GM18520 (cell line): ENCODE results near the gene DERL3.

Source experiments
- ATAC-seq: cut with Tn5 transposase; IDR thresholded peaks from one replicate; pipeline ENCODE4 v1.9.1; 2021; ENCODE audit not compliant: unreplicated experiment

Gene DERL3

DNA sequence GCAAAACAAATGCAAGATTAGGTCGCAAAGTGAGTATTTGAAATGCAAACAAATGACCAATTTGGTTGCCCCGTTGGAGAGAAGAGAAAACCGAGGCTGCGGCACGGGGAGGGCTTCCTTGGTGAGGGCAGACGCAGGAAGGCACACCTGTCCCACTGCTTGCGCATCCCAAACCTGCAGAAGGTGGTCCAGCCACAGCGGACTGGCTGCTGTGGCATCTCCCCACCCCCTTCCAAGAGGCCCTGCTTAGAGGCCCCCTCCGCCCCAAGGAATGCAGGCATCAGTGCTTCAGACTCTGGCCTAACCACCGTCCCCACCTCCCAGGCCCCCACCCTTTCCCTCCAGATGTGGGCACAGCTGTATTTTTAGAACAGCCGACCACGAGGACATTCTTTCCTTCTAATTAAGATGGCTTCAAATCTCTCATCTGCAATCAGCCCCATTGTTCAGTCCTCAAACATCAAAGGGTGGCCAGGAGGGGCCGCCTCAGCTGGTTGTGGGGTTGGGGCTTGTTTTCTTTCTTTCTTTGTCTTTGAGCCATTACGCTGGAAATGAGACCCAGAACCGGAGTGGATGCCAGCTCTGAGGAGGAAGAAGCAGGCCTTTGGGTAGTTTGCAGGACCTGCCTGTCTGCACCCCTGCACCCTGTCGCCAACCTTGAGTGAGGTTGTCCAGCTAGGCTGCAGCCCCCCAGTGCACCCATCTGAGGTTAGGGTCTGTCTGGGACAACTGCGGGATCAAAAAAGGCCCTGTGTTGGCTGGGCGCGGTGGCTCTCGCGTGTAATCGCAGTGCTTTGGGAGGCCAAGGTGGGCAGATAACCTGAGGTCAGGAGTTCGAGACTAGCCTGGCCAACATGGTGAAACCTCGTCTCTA lies 9.4 kb upstream of the DERL3 start:
- ATAC-seq, result no peak

DNA sequence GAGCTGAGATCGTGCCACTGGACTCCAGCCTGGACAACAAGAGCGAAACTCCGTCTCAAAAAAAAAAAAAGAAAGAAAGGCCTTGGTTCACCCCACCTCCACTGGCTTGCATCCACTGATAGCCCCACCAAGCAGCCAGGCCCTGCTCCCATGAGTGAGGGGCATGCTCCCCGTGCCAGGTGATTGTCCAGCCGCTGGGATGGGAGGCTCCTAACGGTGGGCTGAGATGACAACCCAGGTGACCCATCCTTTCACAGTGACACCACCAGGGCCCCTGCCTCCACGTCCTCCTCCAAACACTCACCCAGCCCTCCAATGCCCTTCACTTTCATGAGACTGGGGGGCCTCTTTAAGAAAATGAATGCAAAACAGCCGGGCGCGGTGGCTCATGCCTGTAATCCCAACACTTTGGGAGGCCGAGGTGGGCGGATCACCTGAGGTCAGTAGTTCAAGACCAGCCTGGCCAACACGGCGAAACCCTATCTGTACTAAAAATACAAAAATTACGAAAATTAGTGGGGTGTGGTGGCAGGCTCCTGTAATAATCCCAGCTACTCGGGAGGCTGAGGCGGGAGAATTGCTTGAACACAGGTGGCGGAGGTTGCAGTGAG lies 8.6 kb upstream of the DERL3 start:
- ATAC-seq, result no peak

DNA sequence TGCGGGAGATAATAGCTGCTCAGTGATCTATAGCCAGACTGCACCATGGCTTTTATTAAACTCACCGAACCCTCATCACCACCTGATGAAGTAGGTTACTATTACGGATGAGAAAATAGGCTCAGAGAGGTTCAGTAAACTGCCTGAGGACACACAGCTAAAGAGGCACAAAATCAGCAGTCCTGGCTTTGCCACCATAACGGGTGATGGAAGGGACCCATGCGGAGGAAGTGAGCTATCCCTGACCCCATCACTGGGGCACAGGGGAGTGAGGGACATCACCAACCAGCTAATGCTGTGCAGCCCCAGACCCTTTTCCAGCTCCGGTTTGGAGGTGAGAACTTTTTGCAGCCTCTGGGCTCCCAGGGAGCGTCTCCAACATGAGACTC lies 7.3 kb upstream of the DERL3 start:
- ATAC-seq, result no peak

DNA sequence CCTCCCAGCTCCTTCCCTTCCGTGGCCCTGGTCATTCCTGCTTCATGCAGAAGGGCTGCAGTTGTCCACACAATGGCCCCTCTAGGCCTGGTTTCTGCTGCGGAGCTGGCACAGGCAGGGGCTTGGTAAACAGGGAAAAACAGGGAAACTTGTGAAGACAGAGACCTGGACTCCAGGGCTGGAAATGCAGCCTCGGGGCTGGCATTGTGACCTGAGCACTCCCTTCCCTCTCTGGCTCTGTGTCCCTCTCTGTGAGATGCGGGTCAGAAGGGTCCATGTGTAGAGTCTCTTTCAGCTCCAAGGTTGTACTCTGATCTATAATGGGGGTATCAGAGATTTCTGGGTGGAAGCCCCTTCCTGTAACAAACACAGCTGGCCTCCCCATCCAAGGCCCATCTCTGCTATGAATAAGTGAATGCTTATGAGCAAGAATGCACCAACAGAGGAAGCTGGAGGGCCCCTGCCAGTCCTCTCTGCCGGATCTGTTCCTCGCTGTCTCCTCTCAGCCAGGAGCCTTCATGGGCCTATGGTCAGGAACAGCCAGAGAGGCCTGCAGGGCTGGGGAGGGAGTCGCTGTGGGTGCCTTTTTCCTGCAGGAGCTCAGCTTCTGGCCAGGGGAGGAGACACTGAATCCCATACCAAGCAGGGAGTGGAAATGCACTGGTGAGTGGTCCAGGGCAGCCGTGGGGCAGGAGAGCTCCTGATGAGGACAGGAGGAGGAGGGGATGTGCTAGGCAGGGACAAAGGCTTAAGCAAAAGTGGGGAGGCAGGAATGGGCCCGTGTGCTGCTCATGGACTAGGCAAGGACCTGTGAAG lies 6.7 kb upstream of the DERL3 start:
- no peak for ATAC-seq

DNA sequence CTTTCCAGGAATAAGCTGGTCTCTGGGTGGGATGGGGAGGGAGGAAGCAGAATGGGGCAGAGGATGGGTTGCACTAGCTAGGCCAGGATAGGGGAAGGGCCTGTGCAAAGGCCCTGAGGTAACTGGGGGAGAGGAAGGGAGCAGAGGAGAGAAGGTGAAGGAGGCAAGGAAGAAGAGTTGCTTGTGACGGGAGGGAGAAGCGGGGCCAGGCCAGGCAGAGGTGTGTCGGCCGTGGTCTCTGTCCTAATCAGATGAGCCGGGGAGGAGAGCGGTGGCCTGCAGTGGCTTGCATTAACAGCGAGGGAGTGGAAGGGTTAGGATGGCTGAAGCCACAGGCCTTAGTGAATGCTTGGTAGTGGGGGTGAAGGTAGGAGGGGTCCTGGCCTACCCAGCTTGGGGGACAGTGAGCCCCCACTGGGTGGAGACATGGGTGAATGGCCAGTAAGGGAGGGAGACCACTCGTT lies 6.0 kb upstream of the DERL3 start:
- no peak for ATAC-seq

DNA sequence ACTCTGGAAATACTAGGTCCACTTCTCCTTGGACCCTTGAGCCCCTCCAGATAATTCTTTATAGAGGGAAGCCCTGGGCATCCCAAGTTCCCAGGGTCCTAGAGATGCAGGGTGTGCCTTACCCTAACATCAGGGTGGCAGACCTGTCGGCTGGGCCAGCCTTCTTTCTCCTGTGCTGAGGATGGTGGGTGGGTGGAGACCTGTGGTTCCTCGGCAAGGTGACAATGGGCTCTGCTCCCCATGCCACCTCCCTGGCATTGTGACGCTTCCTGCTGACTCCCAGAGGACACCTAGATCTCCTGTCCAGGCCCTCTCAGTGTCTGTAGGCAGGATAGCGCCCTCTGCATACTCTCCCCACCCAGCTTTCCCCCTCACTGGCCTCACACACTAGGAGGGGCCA lies 3.8 kb upstream of the DERL3 start:
- no peak for ATAC-seq

DNA sequence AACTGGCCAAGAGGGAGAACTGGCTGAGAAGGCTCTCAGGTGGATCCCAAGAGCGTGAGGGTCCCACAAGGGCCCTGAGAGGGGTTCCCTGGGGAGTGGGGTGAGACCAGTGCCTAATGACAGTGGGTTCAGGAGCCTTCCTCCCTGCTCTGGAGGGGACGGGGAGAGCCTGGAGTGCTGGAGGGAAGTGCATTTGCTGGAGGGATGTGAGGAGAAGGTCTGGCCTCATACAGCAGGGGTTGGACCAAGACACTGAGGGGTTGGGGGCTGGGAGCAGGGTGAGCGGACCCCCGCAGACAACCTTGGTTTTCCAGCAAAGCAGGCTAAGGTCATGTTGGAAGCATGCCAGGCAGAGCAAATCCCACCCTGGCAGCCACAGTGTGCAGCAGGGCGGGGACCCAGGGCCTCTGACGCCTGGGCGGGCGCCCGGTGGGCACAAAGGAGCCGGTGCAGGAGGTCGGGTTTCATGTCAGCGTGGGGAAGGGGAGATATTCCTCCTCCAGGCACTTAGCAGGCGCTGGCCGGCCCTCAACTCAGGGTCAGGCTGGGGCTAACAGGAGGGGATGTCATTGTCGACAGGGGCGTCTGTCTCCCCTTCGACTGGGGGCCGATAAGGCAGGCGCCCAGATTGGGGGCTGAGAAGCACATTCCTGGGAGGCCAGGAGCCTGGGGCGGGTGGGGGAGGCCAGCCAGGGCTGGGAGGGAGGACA lies 3.1 kb upstream of the DERL3 start:
- no peak for ATAC-seq

DNA sequence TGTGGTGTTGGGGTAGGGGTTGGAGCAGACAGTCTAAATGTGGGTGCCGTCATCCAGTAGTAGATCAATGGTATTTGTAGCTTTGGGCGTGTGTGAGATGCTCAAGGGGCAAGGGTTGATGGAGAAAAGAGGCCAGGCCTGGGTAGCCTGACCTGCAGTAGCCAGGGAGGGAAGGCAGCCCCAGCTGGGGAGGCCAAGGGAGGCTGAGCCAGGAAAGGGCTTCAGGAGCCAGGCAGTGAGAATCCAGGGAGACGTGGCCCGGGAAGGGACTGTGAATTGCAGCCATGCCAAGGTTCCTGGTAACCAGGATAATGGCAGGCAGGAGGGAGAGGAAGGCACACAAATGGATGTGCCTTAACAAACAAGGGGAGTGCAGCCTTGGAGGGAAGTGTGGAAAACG lies 2.5 kb upstream of the DERL3 start:
- ATAC-seq, result no peak

DNA sequence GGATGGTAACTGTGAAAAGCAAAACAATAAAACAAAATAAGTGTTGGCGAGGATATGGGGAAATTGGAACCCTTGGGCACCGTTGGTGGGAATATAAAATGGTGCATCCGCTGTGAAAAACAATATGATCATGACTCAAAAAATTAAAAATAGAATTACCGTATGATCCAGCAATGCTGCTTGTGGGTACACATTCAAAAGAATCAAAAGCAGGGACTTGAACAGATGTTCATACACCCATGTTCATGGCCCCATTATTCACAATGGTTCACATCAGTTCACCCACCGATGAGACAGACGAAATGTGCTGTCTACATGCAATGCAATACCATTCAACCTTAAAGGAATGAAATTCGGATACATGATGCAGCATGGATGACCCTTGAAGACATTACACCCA lies 1.2 kb upstream of the DERL3 start:
- no peak for ATAC-seq

DNA sequence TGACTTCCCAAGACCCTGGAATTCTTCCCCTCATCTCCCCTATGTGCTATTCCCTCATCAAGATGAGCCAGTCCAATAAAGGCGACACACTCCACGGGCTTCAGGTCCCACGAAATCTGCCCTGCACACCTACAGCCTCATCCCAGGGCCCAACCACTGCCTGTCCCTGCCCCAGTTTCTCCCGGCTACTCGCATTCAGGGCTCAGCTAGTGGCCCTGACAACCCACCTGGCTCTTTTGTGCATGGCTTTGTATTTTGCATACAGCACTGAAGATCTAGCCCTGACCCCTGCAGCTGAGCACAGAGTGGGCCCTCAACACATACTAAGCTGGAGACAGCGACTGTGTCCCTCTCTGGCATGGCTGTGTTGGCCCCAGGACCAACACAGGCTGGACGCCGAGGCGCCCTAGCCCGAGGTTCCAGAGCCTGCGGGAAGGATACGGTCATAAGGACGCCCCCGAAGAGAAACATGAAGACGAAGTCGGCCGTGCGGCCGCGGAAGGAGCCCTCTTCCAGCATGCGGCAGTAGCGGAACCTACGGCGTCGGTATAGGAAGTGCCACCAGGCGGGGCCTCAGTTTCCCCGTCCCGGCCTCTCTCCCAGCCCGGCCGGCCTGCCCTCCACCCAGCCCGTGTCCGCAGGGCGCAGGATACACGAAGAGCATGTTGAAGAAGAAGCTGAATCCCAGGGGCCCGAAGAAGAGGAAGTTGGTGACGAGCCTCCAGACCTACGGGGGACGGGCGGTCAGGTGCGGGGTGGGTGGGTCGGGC lies 710 bp downstream of the DERL3 start:
- no peak for ATAC-seq

DNA sequence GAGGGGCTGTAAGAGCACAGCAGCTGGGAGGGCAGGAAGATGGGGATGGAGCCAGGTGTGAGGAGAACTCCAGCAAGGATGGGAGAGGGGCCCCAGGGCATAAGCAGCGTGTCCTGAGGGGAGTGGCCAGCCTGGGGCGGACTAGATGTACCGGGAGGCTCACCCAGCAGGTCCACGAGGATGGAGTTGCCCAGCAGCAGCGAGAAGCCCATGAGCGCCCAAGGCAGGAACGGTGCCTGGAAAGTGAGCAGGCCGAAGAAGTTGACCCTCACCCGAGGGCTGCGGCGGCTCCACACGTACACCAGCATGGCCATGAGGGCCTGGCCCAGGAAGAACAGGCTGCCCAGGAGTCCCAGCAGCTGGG lies 1.3 kb downstream of the DERL3 start:
- ATAC-seq, result no peak

DNA sequence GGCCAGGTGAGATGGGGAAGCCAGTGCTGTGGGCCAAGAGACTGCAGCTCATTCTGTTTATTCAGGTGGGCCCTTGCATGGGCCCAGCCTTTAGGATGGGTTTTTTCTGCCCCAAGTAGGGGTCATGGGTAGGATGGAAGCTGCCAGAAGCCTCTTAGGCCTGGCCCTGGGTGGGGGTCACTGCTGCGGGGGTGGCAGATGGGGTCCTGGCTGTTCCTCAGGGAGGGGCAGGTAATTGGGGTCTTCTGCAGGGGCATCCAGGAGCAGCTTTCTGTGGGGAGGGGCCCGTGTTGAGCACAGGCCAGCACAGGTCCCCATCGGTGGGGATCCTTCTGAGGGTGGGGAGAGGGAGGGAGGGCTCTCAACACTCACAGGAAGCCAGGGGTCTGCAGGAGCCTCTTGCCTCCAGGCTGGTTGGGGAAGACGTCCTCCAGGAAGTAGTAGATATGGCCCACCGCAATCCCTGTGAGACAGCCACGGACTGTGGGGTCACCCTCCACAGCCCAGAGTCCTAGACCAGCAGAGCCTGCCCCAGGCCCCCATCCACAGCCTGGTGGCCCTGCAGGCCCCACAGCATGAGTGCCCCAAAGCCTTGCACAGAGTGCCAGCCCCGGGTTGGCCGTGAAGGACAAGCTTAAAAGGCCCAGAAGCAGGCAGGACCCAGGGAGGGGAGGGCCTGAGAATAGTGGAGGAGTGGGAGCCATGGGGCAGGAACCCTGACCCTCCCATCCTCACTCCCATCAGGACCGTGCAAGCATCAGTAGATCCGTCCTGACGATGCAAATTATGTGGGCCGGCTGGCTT lies 1.9 kb downstream of the DERL3 start:
- ATAC-seq, result no peak

DNA sequence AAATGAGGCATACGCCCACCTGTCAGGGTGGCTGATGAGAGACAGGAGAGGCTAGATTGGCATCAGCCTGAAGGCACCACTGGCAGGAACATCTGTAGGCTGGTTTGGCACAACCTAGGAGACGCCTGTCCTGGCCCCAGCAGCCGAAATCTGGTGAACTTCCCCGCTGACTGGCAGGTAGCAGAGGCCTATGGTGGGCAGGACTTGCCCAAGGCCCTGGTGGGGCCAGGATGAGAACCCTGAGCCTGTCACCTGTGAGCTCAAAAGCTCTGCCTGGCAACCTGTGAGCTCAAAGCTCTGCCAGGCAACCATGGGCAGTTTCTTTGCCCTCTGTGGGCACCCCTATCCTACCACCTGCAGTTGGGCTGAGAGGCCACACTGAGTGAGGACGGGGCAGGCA lies 2.5 kb downstream of the DERL3 start:
- no peak for ATAC-seq

DNA sequence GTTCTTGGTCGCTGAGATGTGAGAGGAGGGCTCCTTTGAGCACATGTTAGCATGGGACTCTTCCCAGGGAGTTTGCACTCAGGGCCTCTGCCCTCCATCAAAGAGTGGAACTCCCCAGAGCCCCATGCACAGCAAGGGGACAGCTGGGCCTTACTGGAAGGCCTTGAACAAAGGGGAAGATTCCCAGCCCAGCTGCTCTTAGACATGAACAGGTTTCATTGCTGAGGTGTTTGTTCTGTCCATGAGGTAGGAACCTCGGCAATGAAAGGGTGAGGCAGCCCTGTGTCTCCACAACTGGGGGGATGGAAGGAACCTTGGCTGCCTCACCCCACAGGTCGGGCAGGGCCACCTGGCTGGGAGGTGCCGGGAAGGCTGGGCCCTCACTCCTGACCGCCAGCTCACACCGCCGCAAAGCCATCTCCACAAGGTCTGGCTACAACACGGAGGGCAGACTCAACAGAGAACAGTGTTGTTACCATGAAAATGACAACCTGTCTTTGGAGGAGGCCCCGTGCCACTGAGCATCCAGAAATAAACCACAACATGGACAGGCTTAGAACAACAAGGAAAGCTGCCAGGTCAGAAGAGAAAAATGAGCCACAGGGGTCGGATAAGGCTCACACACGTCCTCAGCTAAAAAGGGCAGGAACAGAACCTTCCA lies 3.2 kb downstream of the DERL3 start:
- ATAC-seq, result no peak

DNA sequence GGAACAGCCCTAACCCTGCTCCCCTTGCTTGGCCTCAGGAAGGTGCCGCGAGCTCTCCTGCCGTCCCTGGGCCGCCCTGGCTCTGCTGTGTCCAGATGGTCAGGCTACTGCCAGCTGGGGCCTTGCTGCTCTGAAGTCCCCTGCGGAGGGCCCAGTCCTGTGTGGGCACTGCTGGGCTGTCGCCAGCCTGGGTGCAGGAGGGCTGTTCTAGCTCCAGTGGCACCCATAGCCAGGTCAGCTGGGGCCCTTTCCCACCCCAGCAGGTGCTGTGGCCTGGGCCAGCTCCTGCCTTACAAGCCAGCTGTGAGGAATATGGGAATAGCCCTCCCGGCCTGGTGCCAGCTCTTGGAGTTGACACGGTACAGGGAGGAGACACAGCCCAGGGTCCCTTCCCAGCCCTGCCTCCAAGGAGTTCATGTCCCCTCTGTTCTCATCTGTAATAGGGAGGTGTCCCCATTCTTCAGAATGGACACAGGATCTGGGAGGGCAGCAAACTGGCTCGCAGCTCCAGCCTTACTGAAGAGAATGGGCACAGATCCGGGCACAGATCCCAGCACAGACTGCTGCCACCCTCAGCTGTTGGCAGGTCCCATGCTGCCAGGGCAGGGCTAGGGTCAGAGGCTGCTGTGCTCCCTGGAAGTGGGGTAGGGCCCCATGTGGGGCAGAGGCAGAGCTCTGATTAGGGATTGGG lies 3.9 kb downstream of the DERL3 start:
- ATAC-seq, result no peak

DNA sequence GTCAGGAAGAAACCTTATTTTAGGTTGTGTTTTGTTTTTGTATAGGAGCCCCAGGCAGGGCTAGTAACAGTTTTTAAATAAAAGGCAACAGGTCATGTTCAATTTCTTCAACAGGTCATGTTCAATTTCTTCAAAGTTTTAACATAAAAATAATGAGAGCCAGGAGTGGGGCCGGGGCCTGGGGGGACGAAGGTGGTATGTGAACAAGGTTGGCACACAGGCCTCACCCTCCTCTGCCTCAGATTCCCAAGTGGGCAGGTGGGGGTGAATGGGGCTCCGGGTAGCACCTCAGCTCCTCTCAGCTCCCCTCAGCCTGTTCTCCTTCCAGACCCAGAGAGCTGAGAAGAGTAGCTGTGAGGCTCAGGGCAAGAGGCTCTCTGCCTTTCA lies 4.4 kb downstream of the DERL3 start:
- no peak for ATAC-seq

DNA sequence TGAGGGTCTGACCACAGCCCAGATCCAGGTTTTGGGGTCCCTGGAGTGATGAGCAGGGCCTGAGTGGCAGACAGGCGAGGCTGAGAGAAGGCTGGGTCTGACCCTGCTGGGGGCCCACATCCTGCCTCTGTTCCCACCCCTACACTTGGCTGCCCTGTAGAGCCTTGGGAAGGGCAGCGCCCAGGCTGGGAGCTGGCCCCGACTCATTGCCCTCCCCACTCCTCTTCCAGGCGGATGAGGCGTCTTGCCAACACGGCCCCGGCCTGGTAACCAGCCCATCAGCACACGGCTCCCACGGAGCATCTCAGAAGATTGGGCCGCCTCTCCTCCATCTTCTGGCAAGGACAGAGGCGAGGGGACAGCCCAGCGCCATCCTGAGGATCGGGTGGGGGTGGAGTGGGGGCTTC lies 4.9 kb downstream of the DERL3 start:
- ATAC-seq, result no peak

DNA sequence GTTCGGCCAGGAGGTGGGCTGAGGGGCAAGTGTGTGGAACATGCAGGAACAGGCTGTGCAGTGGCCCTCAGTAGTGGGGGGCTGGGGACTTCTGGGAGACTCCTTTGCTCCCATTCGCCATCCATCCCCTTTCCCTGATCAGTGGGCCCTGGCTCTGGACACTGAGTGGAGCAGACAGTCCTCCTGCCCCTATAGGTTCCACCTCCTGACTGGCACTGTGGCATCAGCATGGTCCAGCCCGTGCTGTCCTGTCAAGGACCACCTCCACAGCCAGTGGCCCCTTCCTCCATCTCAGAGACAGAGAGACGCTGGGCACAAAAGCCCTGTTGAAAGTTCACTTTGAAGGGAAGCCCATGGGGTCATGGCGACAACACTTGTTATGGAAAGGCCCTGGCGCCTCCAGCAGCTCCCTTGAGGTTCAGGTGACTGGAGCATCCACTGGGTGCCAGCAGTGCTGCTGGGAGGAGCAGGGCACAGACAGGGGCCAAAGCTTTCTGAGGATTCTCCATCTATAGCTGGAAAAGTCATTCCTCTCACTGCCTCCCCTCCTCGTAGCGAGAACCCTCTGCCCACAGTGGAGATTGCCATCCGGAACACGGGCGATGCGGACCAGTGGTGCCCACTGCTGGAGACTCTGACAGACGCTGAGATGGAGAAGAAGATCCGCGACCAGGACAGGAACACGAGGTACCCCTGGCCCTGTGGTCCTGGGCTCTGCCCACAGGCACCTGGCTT lies 5.6 kb downstream of the DERL3 start:
- no peak for ATAC-seq
